ENCODE results near the gene TBC1D22A. TPM values are rescaled to one million over a fixed set of nuclear protein-coding genes. Genes with fewer than 3 reads are reported as not detected.

TBC1D22A gene
- total RNA-seq, 1 donor: 16.7 TPM

GRCh38 chr22:46829117-46829891, 66.9 kb downstream of the TBC1D22A start:
- no peak for DNase-seq (ENCODE audit: low read depth in 2 of 3, low spot score in 2 of 3)

GRCh38 chr22:46829941-46830715, 67.7 kb downstream of the TBC1D22A start:
- DNase-seq (ENCODE audit: low read depth in 2 of 3, low spot score in 2 of 3): no peak

GRCh38 chr22:46830841-46831240, 68.4 kb downstream of the TBC1D22A start:
- DNase-seq (ENCODE audit: low read depth in 2 of 3, low spot score in 2 of 3): no peak

- DNase-seq (ENCODE audit: low read depth in 2 of 3, low spot score in 2 of 3): no peak
These were observed 70.8 kb downstream of the TBC1D22A start for GRCh38 chr22:46833228-46833627.

GRCh38 chr22:46834021-46834737, 71.7 kb downstream of the TBC1D22A start:
- no peak for DNase-seq (ENCODE audit: low read depth in 2 of 3, low spot score in 2 of 3)

GRCh38 chr22:46835288-46835687, 72.8 kb downstream of the TBC1D22A start:
- no peak for DNase-seq (ENCODE audit: low read depth in 2 of 3, low spot score in 2 of 3)

GRCh38 chr22:46835693-46836092, 73.2 kb downstream of the TBC1D22A start:
- DNase-seq (ENCODE audit: low read depth in 2 of 3, low spot score in 2 of 3): no peak

GRCh38 chr22:46841522-46841921, 79.1 kb downstream of the TBC1D22A start:
- DNase-seq (ENCODE audit: low read depth in 2 of 3, low spot score in 2 of 3): no peak

- no peak for DNase-seq (ENCODE audit: low read depth in 2 of 3, low spot score in 2 of 3)
These were observed 80.2 kb downstream of the TBC1D22A start for GRCh38 chr22:46842606-46843005.

- no peak for DNase-seq (ENCODE audit: low read depth in 2 of 3, low spot score in 2 of 3)
These were observed 81.4 kb downstream of the TBC1D22A start for GRCh38 chr22:46843821-46844255.

GRCh38 chr22:46844606-46845210, 82.3 kb downstream of the TBC1D22A start:
- no peak for DNase-seq (ENCODE audit: low read depth in 2 of 3, low spot score in 2 of 3)

- no peak for DNase-seq (ENCODE audit: low read depth in 2 of 3, low spot score in 2 of 3)
These were observed 83.1 kb downstream of the TBC1D22A start for GRCh38 chr22:46845296-46846149.

GRCh38 chr22:46846150-46846831, 83.8 kb downstream of the TBC1D22A start:
- no peak for DNase-seq (ENCODE audit: low read depth in 2 of 3, low spot score in 2 of 3)

- DNase-seq (ENCODE audit: low read depth in 2 of 3, low spot score in 2 of 3): no peak
These were observed 84.4 kb downstream of the TBC1D22A start for GRCh38 chr22:46846832-46847355.

- DNase-seq (ENCODE audit: low read depth in 2 of 3, low spot score in 2 of 3): no peak
These were observed 85.7 kb downstream of the TBC1D22A start for GRCh38 chr22:46848197-46848596.

GRCh38 chr22:46849101-46849500, 86.7 kb downstream of the TBC1D22A start:
- no peak for DNase-seq (ENCODE audit: low read depth in 2 of 3, low spot score in 2 of 3)

- DNase-seq (ENCODE audit: low read depth in 2 of 3, low spot score in 2 of 3): no peak
These were observed 87.5 kb downstream of the TBC1D22A start for GRCh38 chr22:46849951-46850350.

- DNase-seq (ENCODE audit: low read depth in 2 of 3, low spot score in 2 of 3): no peak
These were observed 88.9 kb downstream of the TBC1D22A start for GRCh38 chr22:46851311-46851710.

GRCh38 chr22:46851941-46852340, 89.5 kb downstream of the TBC1D22A start:
- DNase-seq (ENCODE audit: low read depth in 2 of 3, low spot score in 2 of 3): no peak
